ENCODE data around the gene AGFG2.
A peak's percentile ranks its signal among the peaks of the same experiment; 100 is the strongest.
"Not testable (repeated sequence)": the region's sequence is repeated elsewhere in the genome, so short reads cannot be mapped to it uniquely, and the experiment has no call there.

The AGFG2 gene

DNA sequence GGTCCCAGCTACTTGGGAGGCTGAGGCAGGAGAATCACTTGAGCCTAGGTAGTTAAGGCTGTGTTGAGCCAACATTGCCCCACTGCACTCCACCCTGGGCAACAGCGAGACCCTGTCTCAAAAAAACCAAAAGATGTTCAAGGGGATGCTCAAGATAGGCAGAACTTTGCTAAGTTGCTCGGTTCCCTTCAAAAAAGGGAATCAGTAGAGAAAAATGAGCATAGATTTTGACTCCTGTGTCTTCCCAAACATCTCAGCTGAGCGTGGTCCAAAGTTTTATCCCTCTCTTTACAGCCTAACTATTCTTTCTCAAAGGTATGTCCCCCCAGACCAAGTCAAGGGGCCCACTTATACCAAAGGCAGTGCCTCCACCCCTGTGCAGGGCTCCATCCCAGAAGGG lies 14.0 kb downstream of the AGFG2 start:
- no peak for DNase-seq

DNA sequence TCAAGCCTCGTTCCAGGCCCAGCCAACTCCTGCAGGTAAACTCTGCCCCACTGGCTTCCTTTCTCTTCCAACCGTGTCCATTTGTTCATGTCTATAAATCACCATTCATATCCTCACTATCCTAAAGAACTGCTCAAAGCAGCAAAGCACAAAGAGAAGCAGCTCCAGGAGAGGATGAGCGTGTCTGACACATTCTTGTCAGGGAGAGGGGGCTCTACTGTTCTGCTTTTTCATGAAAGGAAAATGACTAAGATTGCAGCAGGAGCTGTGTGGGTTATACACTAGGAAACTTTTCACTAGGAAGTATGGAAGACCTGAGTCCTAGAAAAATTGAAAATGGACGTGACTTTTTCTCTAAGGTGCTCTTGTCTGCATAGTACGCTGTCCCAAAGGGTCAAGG lies 16.7 kb downstream of the AGFG2 start:
- DNase-seq = no peak

DNA sequence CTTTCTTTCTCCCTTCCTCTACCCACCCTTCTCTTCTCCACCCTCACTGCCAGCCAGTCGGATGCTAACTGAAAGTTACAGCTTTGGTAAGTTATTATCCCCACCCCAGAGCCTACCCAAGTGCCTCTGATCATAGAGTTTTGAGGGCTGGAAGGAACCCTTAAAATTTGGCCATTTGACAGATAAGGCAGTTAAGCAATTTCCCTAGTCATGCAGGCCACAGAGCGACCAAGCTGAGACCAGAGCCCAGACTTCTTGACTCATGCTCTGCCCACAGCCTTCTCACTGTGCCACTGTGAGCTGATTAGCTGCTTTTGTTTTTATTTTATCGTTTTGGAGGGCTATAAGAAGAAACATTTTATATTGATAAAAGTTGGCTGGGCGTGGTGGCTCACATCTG lies 17.5 kb downstream of the AGFG2 start:
- DNase-seq = peak; percentile 97

DNA sequence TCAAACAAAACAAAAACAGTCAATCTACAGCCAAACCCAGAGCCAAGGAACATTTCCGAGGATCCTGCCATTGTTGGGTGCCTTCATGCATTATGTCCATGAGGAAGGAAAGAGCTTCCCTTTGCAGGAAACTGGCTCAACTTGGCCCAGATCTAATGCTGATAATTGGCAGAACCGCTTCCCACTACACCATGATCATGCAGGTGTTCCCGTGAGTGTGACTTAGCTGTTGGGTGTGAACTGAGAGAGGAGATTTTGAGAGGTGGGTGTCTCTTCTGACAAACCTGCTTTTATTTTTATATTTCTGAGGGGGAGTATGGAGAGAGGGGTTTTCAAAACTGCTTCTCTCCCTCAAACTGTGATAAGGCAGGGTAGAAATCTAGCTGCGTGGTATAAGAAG lies 20.1 kb downstream of the AGFG2 start:
- no peak for DNase-seq

DNA sequence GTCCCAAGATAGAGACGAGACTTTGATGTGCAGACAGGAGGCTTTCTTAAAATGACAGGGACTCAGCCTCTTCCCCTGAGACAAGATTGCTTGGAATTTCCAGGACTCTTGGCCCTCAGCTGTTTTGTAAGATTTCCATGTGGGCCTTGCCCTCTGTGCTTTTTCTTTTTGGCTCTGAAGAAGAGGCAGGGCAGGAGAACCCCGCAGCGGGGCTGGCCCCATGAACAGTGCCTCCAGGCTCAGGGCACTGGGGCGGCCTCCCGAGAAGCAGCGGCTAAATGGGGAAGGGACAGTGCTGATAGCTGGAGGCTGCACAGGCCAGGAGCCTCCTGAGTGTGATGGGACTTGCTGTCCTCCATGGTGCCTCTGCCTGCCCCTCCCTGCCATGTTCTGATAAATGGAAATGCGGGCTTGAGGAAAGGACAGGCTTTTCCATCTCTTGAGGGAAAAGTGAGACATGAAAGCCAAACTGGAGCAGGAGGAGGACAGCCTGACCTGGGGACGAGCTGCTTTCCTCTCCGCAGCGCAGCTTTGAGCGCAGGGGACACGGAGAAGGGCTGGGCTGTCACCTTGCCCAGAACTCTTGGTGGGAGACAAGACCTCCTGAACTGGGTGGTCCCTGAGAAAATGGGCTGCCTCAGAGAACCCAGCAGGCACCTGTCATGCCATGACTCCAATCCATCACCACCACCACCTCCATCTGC lies 22.6 kb downstream of the AGFG2 start:
- DNase-seq = no peak

DNA sequence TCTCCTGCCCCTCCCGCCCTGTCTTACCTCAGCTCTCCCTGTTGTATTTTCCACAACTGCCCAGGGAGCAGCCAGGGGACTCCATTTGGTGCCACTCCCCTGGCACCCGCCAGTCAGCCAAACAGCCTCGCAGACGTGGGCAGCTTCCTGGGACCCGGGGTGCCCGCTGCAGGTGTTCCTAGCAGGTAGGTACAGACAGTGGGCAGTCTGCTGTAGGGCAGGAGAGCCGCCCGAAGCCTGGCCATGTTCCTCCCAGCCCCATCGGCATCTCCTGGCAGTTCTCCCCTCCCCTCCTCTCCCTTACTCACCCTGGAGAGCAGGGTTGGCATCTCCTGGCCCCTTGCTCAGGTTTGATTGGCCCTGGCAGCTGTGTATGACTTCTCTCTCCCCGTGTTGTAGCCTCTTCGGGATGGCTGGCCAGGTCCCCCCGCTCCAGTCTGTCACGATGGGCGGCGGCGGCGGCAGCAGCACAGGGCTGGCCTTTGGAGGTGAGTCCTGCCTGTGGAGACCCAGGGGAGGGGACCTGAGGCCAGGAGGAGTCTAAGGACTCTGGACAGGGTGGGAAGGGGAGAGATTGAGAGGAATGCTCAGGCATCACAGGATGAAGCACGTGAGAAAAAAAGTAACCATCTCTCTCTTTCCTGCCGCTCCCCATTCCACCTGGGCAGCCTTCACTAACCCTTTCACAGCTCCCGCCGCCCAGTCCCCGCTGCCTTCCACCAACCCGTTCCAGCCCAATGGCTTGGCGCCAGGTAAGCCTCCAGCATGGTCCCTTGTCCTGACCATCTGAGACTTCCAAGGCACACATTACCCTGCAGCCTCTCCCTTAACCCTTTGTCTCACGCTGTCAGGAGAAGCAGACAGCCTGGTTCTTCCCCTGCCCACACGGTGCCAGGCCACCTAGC lies 23.4 kb downstream of the AGFG2 start:
- no peak for DNase-seq

DNA sequence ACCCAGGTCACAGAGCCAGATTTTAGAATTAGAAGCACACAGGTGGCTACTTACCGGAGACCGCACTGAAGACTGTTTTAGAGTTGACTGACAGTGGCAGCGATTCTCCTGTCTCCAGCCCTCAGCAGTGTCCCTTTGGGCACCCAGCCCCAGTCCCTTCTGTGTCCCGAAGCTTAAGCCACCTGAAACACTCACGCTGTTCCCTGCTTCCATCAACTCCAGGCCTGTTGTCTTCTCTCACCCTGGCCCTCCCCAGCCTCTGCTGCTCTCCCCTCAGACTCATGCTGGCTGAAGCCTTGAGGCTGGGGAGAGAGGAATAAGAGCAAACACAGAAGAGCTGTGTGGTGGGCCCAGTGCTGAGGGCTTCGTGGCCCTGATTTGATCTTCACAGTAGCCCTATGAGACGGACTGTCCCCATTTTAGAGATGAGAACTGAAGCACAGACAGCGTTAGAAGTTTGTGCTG lies 24.1 kb downstream of the AGFG2 start:
- no peak for DNase-seq

DNA sequence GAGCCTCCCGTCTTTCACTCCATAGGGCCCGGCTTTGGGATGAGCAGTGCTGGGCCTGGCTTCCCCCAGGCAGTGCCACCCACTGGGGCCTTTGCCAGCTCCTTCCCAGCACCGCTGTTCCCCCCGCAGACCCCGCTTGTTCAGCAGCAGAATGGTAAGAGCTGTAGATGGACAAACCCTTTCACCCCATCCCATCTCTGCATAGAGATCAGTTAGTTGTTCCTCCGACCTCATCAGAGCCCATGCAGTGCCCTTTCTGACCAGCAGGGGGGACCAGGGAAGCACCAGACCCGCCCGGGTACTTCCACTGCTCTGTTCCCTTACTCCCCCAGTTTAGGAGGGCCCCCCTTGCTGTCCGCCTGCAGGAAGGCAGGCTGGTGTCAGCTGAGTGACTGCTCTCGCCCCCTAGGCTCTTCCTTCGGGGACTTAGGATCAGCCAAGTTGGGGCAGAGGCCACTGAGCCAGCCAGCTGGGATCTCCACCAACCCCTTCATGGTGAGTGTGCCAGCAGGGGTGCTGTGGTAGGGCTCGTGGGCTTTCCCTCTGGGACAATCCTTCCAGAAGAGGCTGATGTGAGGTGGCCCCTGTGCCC lies 24.9 kb downstream of the AGFG2 start:
- DNase-seq = peak; percentile 91

DNA sequence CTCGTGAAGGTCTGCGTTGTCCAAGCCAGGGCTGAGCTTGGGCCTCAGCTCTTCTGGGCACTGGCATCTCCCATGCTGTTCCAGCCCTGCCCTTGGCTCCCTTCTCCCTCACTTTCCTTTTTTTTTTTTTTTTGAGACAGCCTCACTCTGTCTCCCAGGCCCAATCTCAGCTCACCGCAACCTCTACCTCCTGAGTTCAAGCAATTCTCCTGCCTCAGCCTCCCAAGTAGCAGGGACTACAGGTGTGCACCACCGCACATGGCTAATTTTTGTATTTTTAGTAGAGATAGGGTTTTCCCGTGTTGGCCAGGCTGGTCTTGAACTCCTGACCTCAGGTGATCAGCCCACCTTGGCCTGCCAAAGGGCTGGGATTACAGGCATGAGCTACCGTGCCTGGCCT lies 25.4 kb downstream of the AGFG2 start:
- not testable (repeated sequence) for DNase-seq

DNA sequence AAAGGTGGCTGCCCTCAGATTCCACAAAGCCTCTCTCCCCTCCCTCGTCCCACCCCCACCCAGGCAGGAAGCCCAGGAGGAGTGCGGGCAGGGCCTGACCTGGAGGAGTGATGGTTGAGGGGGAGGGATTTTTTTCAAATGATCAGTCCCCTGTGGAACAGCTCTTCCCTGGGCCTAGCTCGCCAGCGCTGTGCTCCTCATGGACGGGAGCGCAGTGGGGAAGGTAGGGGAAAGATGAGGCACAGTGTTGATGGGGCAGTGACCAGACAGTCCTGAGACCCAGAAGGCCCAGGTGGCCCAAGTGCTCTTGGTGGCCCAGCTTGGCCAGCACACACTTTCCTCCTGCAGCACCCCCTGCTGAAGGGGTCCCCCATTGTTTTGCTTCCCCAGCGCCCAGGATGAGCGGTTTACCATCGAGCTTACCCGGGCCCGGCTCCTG lies 26.1 kb downstream of the AGFG2 start:
- DNase-seq = no peak

DNA sequence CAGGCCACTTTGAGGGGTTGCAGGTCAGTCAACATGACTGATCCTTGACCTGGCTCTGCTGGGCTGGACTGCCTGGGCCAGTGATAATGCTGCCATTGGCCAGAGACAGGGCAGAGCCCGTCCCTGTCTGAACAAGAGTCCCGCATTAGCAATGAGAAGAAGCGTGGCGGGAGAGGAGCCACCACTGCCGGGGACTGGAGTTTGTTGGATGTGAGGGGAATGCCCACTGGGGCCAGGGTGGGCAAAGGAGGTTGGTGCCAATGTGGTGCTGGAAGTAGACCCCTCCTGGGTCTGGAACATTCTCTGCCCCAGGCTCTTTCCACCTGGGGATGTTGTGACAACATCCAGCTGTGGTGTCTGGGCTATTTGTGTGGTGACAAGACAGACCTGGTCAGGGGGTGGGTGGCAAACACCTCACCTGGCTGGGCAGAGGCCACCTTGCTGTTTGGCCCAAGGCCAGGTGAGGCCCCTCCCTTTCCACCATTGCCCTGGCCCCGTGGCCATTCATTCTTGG lies 27.1 kb downstream of the AGFG2 start:
- no peak for DNase-seq

DNA sequence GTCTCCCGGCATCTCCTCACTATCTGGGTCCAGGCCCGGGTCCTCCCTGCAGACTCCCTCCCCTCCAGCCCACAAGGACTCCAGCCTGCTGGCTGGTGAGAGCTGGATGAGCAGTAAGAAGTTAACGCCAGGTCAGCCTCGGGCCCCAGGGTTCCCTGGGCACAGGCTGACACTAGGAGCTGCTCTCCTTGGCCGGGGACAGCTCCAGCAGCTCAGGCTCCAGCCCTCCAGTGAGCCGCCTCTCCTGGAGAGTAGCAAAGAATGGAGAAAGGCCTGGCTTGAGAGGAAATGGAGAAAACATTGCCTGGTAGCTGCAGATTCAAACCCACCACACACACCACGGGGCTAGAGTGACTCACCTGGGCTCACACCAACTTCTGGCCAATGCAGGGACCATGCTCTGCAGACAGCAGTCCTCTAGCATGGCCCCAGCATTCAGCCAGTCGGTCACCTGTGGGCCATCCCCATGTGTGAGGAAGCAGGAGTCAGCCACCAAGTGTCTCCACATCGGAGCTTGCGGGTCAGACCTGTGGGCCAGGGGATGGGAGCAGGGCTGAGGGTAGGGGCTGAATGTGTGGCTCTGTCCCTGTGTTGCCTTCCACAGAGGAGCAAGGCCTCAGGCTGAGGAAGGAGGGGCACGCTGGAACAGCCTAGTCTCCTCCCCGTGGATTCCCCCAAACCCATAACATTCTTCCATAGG lies 28.2 kb downstream of the AGFG2 start:
- DNase-seq = no peak

DNA sequence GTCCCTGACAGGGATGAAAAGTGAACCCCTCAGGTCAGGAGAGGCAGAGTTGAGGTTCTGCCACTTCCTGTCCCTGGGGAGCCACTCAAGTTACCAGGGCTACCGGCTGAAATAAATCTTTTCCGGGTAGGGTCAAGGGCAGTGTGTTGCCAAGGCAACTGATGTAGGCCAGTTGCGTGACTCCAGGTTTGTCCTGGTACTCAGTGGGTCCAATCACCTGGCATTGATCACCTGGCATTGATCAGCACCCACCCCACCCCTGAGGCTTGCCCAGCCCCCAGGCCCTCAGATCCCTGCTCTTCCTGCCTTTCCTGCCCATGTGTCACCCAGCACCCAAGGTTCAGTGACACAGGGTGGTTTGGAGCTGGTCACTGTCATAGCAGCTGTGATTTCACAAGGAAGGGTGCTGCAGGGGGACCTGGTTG lies 28.8 kb downstream of the AGFG2 start:
- DNase-seq = no peak

DNA sequence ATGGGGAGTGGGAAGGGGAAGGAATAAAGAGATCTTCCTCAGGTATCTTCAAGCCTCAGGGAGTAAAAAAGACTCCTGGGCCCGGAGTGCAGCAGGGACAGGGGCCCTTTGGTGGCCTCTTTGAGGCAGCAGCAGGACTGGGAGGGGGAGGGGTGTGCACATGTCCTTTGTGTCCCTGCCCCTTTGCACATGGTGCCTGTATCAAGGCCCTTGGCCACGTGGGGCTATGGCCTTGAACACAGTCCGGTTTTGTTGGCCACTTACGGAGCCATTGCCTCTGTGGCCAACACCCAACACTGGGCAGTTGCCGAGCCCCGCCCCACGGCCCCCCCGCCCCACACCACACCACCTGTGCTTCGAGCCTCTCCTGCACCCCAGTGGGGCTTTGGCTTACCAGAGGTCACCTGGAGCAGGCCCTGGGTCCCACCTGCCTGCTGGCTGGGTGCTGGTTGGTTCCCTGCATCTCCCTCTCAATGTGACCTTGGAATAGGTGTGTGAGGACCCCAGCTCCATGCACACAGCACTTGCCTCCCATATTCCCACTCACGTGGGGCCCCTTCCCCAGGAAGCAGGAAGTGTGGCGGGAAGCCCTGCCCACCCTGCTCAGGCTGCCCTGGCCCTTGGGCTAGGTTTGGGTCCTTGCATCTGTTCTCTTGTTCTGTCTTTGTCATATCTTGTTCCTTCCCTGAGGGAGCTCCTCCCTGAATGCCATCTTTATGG lies 29.3 kb downstream of the AGFG2 start:
- DNase-seq = peak; percentile 42

DNA sequence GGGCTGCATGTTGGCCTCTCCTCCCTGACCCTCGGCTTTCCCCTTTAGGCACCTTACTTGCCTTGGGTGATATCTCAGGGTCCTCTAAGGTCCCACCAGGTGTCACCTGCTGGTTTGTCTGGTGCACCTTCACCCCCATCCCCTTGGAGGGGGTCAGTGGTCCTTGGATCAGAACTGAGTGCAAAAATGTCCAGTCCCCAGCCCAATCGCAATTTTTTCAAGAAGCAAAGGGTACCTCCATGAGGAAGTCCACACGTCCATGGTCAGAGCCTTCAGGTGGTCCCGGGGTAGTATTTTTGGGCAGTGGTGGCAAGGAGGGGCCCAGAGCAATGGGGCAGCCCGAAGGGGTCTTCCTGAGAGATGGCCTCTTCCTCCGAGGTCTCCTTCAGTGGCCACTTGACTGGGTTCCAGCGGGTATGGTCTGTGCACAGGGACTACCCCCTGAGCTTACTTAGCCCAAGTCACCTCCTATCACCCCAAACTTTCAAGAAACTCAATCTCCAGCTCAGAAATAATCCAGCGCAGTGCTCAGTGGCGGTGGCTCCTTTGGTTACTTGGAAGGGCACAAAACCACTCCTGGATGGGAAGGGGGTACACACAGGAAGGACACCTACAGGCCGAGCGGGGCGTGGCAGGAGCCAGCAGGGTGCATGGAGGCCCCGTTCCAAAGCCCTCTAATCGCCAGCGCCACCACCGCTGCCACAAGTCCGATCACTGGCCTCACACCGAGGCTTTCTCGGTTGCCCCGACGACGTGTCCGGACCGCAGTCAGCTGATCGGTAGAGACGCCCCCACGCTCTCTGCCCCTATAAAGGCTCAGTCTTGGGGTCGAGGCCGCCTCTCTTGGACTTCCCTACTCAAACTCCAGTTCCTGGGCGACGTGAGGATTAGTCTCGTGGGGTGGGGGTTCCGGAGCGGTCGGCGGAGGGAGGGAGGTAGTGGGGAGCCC lies 30.2 kb downstream of the AGFG2 start:
- peak; percentile 91 for DNase-seq

DNA sequence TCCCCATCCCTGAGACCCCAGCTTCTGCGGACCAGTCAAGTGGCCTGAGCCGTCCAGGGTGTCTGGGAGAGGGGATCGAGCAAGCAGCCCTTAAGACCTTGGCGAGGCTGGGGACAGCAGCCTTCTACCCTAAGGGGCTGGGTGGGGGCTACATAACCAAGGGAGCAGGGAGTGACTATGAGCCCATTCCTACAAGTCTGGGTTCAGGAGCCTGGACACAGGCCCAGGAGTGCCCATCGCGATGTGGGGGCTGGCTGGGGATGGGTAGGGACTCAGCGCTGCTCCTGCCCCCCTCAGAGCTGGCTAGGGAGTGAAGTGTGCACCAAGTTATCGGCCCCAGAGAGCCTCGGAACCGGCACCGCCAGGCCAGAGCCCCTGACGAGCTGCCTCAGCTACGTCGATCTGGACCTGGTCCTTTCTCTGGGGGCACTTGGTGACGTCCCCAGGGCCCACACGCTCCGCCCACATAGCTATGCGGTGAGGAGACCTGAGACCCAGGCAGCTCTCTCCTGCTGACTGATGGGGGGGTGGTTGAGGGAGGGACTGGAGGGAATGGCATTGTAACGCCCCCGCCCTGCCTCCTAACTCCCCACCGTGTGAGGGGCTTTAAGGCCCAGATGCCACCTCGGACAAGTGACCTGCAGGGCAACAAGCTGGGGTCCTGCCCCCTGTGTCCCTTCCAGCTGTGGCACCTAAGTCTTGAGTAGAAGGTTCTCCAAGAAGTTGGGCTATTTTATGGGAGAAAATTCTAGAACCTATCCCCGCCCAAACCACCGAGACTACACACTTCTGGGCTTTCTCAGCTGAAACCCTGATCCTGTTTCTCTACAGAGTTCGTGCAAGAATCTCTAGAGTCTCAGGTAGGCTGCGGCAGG lies 32.2 kb downstream of the AGFG2 start:
- no peak for DNase-seq

DNA sequence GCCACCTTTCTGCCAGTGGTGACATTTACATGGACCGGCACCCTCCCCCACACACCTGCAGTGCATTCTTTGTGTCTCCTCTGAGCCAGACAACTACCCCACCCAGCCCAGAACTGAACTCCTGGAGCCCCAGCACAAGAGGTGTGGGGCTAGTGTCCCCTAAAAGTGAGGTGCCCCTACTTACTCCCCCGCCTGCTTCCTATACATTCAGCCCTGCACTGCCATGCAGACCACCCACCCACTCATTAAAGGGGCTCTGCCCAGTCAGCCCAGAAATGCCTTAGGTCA lies 32.8 kb downstream of the AGFG2 start:
- no peak for DNase-seq

DNA sequence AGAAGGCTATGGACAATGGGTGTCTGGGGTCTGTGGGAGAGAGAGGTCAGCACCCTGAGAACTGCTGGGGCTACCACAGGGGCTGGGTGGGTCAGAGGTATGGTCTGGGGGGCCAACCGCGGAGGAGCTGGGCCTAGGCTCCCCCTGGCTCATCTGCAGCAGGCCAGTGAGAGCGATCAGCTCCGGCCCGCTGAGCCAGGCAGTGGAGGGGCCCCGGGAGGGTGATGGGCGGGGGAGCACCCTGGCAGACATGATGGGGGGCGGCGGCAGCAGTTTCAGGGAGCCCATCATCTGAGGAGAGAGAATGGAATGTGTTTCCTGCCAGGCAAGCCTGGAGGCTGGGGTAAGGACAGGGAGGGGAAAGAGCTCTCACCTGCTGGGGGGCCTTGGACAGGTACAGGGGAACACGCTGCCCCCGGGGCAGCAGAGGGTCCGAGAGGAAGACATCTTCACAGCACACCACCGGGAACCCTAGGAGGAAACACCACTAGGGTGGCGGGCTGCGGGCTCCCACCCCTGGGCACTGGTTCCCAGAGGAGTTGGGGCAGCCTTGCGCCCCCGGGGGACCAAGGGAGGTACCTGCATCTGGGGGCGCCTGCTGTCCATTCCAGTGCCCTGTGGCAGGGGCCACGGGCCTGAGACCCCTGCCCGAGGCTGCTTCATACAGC lies 33.4 kb downstream of the AGFG2 start:
- no peak for DNase-seq

DNA sequence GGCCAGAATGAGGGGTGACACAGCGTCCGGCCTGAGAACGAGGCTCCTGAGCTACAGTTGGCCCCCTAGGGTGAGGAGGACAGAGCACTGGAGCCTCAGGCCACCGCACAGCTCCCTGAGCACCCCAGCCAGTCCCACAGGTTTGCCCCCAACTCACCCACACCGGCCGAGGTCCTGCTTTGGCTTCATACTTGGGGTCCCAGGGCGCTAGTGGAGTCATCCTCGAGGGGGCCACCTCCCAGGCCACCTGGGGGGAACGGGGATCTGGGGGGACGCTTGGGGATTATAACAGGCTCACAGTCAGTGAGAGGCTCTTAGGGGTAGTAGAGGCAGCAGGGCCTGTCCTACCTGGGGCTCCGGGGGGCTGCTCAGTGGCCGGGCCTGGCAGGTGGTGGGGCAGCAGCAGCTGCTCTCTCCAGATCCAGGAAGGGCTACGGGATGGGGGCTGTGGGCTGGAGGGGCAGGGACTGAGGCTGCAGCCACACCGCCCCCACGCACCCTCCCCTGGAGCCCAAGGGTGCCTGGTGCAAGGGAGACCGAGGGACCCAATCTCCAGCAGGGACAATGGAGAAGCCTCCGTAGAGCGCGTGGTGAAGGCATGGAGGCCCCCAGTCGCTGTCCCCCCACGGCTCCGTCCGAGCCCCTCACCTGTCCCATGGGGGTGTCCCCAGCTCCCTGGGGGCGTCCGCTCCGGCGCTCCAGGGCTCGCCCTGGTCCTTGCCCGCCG lies 34.1 kb downstream of the AGFG2 start:
- no peak for DNase-seq

Measured in hematopoietic multipotent progenitor cell treated with erythropoietin and hydrocortisone succinate and interleukin-3 and kit ligand, for 4 days (in vitro differentiated cells).